ENCODE data around the gene SLC25A47.
"Not testable (repeated sequence)": the region's sequence is repeated elsewhere in the genome, so short reads cannot be mapped to it uniquely, and the experiment has no call there.

SLC25A47 gene

GRCh38 chr14:100328495-100329163 lies 5.5 kb downstream of the SLC25A47 start:
- DNase-seq, result no peak

- DNase-seq, result no peak
Observed at GRCh38 chr14:100329233-100330006, 6.3 kb downstream of the SLC25A47 start.

- no peak for DNase-seq
Observed at GRCh38 chr14:100330007-100330344, 6.8 kb downstream of the SLC25A47 start.

- no peak for DNase-seq
Observed at GRCh38 chr14:100330388-100330931, 7.3 kb downstream of the SLC25A47 start.

GRCh38 chr14:100332071-100332639 lies 9.0 kb downstream of the SLC25A47 start:
- no peak for DNase-seq

GRCh38 chr14:100332797-100333196 lies 9.7 kb downstream of the SLC25A47 start:
- no peak for DNase-seq

GRCh38 chr14:100333311-100333710 lies 10.2 kb downstream of the SLC25A47 start:
- DNase-seq, result no peak

- DNase-seq, result no peak
Observed at GRCh38 chr14:100333827-100334226, 10.7 kb downstream of the SLC25A47 start.

- no peak for DNase-seq
Observed at GRCh38 chr14:100334904-100335303, 11.8 kb downstream of the SLC25A47 start.

- no peak for DNase-seq
Observed at GRCh38 chr14:100336618-100337530, 13.7 kb downstream of the SLC25A47 start.

GRCh38 chr14:100339766-100340422 lies 16.8 kb downstream of the SLC25A47 start:
- no peak for DNase-seq

- DNase-seq, result no peak
Observed at GRCh38 chr14:100340423-100340813, 17.3 kb downstream of the SLC25A47 start.

GRCh38 chr14:100341301-100342031 lies 18.3 kb downstream of the SLC25A47 start:
- no peak for DNase-seq

GRCh38 chr14:100342195-100342594 lies 19.1 kb downstream of the SLC25A47 start:
- DNase-seq, result no peak

GRCh38 chr14:100342826-100343225 lies 19.7 kb downstream of the SLC25A47 start:
- DNase-seq, result not testable (repeated sequence)

GRCh38 chr14:100344657-100345056 lies 21.5 kb downstream of the SLC25A47 start:
- not testable (repeated sequence) for DNase-seq

GRCh38 chr14:100345711-100346110 lies 22.6 kb downstream of the SLC25A47 start:
- no peak for DNase-seq

GRCh38 chr14:100346306-100347091 lies 23.4 kb downstream of the SLC25A47 start:
- no peak for DNase-seq

- no peak for DNase-seq
Observed at GRCh38 chr14:100348253-100348729, 25.2 kb downstream of the SLC25A47 start.

All from activated effector memory CD4-positive, alpha-beta T cell treated with Interleukin-2 at 50 U/mL for 16 hours (primary cell).